NB4 (cell line): ENCODE measurements around the gene DNAAF1.
"Not testable (repeated sequence)": the region's sequence is repeated elsewhere in the genome, so short reads cannot be mapped to it uniquely, and the experiment has no call there.

Experiments used
- MYC ChIP-seq: IDR thresholded peaks from 2 replicates; pipeline ENCODE4 v1.6.1; 2011; ENCODE audit warnings: low read depth, low read length
- POLR2A ChIP-seq: IDR thresholded peaks from 2 replicates; pipeline ENCODE4 v1.6.1; 2011; ENCODE audit warnings: mild to moderate bottlenecking; ENCODE audit not compliant: insufficient read length; ENCODE audit errors: extremely low read depth
- TF ChIP-seq, protein P1 (sequence below): IDR thresholded peaks from one replicate; pipeline ENCODE4 v1.5.1; 2012; ENCODE audit warnings: low read depth, low read length
- TF ChIP-seq, protein P2 (sequence below): IDR thresholded peaks from 2 replicates; pipeline ENCODE4 v1.6.1; 2011; ENCODE audit warnings: low read depth, low read length

DNA sequence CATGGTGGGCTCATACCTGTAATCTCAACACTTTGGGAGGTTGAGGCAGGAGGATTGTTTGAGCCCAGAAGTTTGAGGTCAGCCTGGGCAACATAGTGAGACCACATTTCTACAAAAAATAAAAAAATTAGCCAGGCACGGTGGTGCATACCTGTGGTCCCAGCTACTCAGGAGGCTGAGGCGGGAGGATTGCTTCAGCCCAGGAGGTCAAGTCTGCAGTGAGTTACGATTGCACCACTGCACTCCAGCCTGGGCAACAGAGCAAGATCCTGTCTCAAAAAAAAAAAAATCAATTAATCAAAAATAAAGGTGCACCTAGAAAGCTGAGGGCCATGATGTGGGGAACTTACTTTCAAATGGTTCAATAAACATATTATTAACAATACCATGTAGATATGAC, 71.0 kb downstream of the DNAAF1 start:
- TF ChIP-seq POLR2A, MYC: not testable (repeated sequence)
- TF ChIP-seq, protein P1, sequence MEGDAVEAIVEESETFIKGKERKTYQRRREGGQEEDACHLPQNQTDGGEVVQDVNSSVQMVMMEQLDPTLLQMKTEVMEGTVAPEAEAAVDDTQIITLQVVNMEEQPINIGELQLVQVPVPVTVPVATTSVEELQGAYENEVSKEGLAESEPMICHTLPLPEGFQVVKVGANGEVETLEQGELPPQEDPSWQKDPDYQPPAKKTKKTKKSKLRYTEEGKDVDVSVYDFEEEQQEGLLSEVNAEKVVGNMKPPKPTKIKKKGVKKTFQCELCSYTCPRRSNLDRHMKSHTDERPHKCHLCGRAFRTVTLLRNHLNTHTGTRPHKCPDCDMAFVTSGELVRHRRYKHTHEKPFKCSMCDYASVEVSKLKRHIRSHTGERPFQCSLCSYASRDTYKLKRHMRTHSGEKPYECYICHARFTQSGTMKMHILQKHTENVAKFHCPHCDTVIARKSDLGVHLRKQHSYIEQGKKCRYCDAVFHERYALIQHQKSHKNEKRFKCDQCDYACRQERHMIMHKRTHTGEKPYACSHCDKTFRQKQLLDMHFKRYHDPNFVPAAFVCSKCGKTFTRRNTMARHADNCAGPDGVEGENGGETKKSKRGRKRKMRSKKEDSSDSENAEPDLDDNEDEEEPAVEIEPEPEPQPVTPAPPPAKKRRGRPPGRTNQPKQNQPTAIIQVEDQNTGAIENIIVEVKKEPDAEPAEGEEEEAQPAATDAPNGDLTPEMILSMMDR, result not testable (repeated sequence)
- TF ChIP-seq, protein P2, sequence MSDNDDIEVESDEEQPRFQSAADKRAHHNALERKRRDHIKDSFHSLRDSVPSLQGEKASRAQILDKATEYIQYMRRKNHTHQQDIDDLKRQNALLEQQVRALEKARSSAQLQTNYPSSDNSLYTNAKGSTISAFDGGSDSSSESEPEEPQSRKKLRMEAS, result not testable (repeated sequence)
